ENCODE results near the gene FRMD8. TPM values are rescaled to one million over a fixed set of nuclear protein-coding genes. Genes with fewer than 3 reads are reported as not detected.

Gene FRMD8, protein sequence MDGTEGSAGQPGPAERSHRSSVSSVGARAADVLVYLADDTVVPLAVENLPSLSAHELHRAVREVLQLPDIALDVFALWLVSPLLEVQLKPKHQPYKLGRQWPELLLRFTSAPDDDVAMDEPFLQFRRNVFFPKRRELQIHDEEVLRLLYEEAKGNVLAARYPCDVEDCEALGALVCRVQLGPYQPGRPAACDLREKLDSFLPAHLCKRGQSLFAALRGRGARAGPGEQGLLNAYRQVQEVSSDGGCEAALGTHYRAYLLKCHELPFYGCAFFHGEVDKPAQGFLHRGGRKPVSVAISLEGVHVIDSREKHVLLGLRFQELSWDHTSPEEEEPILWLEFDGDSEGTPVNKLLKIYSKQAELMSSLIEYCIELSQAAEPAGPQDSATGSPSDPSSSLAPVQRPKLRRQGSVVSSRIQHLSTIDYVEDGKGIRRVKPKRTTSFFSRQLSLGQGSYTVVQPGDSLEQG
- 100 to 1,000 TPM in 3 of 4 donors, 10 to 100 TPM in 1; 96.5 to 226 (median 128) TPM for total RNA-seq

DNA sequence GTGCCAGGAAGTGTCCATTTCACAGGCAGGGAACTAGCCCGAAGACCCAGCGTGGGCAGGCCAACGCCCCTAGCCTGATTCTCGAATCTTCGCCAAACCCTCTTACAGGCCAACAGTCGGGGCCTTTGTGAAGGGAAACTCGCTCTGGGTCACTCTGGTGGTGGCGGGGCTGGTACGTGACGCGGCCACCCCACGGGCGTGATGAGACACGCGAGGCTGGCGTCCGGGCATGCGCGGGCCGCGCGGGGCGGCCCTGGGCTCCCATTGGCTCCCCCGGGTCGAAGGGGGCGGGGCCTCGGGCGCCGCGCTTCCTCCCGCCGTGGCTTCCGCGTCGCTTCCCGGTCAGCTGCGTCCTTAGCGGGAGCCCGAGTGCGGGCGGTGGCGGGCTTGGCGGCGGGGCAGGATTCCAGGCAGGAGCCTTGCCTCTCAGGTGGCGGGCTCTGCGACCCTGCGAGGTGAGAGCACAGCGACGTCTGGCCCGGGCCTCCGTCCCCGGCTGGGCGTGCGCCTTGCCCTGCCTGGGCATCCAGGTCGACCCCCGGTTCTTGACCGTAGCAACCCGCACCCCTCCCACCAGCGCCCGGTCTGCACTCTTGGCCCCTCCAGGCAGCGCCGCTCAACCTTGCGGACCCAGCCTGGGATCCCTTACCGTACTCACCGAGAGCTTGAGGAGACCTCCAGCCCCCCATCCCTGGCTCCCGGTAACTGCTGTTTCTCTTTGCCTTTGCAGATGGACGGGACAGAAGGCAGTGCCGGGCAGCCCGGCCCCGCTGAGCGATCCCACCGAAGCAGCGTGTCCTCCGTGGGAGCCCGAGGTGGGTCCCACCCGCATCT, at the start of gene FRMD8:
FRMD8 (plus strand) TSS at position 331 of the 834 bp plus-strand sequence; CDS start at position 731, 400 bp downstream.
- WGBS, 2 donors, result 1 to 2% methylated on average over 24 to 28 of the region's 76 CpGs
- H3K4me1 ChIP-seq, result peaks cover 0 to 93% (median 82%) of the 10 kb centered on the region in 4 donors

DNA sequence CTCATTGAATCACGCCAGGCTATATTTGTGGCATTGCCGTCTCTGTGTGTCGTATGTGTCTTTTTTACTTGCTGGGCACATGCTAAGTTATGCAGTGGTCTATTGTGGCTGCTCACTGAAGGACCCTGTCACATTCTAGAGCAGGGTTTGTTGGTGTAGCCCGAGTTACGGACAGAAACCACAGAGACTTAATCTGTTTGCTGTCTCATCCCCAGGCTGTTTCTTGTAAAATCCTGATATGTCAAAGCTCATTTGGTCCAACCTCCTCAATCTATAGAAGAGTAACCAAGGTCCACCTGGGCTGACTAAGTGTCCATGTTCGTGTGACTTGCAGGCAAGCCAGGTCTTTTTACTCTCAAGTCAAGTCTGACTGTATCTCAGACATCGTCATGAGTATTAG, 47.8 kb upstream of the FRMD8 start:
- no peak for DNase-seq (ENCODE audit: low spot score in 2 of 2)
- Histone ChIP-seq H3K27me3 (no peaks in the 10 kb centered on the region), H3K9me3 (no peaks in the 10 kb centered on the region), H3K27ac (no peak overlapping the region), H3K4me1 (peaks cover 2 to 35% (median 16%) of the 10 kb centered on the region in 4 donors), H3K36me3 (peaks cover 0 to 56% (median 37%) of the 10 kb centered on the region in 3 donors), H3K4me3 (no peak overlapping the region)
- TF ChIP-seq EP300 (IDR thresholded peaks at IDR 0.05), result no peak
- TF ChIP-seq, protein P1, sequence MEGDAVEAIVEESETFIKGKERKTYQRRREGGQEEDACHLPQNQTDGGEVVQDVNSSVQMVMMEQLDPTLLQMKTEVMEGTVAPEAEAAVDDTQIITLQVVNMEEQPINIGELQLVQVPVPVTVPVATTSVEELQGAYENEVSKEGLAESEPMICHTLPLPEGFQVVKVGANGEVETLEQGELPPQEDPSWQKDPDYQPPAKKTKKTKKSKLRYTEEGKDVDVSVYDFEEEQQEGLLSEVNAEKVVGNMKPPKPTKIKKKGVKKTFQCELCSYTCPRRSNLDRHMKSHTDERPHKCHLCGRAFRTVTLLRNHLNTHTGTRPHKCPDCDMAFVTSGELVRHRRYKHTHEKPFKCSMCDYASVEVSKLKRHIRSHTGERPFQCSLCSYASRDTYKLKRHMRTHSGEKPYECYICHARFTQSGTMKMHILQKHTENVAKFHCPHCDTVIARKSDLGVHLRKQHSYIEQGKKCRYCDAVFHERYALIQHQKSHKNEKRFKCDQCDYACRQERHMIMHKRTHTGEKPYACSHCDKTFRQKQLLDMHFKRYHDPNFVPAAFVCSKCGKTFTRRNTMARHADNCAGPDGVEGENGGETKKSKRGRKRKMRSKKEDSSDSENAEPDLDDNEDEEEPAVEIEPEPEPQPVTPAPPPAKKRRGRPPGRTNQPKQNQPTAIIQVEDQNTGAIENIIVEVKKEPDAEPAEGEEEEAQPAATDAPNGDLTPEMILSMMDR (IDR thresholded peaks at IDR 0.05), result no peak
- TF ChIP-seq POLR2A (IDR thresholded peaks at IDR 0.05), result no peak
- WGBS, 2 donors, result 80 to 84% methylated on average over 7 of the region's 7 CpGs

More for the DNA sequence above, at the start of gene FRMD8:
- H3K36me3 ChIP-seq, result peaks cover 0 to 9% (median 0%) of the 10 kb centered on the region in 3 donors
- peak; percentile 81 to 87 for DNase-seq (ENCODE audit: low spot score in 2 of 2)
- peak within 1 kb of the TSS; percentile 94 to 99 (median 99) for H3K27ac ChIP-seq
- H3K9me3 ChIP-seq, result no peaks in the 10 kb centered on the region
- no peaks in the 10 kb centered on the region for H3K27me3 ChIP-seq
- peak within 1 kb of the TSS; percentile 66 to 93 (median 82) for H3K4me3 ChIP-seq
- TF ChIP-seq POLR2A (IDR thresholded peaks at IDR 0.05) (peak; percentile 86 to 95), EP300 (IDR thresholded peaks at IDR 0.05) (peak; percentile 49 to 91)
- TF ChIP-seq, protein P1 (IDR thresholded peaks at IDR 0.05), result peak in 2 of 5 experiments; percentile 13 to 39

DNA sequence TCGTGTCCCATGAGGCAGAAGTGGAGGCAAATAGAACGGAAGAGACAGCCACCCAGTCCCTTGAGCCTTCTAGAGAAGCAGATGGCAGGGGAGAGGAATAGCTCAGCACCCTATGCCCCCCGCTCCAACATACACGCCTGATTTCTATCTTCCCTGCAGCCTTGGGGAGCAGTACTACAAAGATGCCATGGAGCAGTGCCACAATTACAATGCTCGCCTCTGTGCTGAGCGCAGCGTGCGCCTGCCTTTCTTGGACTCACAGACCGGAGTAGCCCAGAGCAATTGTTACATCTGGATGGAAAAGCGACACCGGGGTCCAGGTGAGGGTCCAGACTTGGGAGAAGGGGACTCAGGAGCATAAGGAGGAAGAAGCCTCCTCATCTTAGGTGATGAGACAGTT, 46.2 kb upstream of the FRMD8 start:
- Histone ChIP-seq H3K4me3 (no peak overlapping the region), H3K27ac (no peak overlapping the region), H3K36me3 (peaks cover 0 to 72% (median 51%) of the 10 kb centered on the region in 3 donors), H3K9me3 (no peaks in the 10 kb centered on the region), H3K27me3 (no peaks in the 10 kb centered on the region), H3K4me1 (peaks cover 0 to 26% (median 7%) of the 10 kb centered on the region in 4 donors)
- no peak for DNase-seq (ENCODE audit: low spot score in 2 of 2)
- WGBS, 2 donors, result 78 to 83% methylated on average over 11 of the region's 11 CpGs
- TF ChIP-seq POLR2A (IDR thresholded peaks at IDR 0.05) (no peak), EP300 (IDR thresholded peaks at IDR 0.05) (no peak)
- TF ChIP-seq, protein P1 (IDR thresholded peaks at IDR 0.05), result no peak

DNA sequence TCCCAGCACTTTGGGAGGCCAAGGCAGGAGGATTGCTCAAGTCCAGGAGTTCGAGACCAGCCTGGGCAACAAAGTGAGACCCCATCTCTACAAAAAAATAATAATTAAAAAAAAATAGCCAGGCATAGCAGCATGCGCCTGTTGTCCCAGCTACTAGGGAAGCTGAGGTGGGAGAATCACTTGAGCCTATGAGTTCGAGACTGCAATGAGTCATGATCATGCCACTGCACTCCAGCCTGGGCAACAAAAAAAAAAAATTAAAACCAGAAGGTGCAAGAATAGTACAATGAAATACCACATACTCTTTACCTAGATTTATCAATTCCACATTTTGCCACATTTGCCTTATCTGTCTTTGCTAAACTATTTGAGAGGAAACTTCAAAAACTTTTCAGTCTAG, 44.6 kb upstream of the FRMD8 start:
- Histone ChIP-seq H3K27me3 (no peaks in the 10 kb centered on the region), H3K36me3 (peaks cover 0 to 83% (median 67%) of the 10 kb centered on the region in 3 donors), H3K27ac (no peak overlapping the region), H3K9me3 (no peaks in the 10 kb centered on the region), H3K4me1 (peaks cover 0 to 15% (median 0%) of the 10 kb centered on the region in 4 donors), H3K4me3 (no peak overlapping the region)
- TF ChIP-seq, protein P1 (IDR thresholded peaks at IDR 0.05), result no peak
- TF ChIP-seq POLR2A (IDR thresholded peaks at IDR 0.05) (no peak), EP300 (IDR thresholded peaks at IDR 0.05) (no peak)
- WGBS, 2 donors, result 91 to 93% methylated on average over 3 of the region's 3 CpGs
- DNase-seq (ENCODE audit: low spot score in 2 of 2), result no peak
